ENCODE data around the gene CREBBP.

GRCh38 chr16:3785413-3785812 lies 95.1 kb downstream of the CREBBP start:
- TF ChIP-seq CTCF (IDR thresholded peaks at IDR 0.05; ENCODE audit: insufficient read depth, low read depth, low read length) (no peak), EZH2 (IDR thresholded peaks at IDR 0.05; ENCODE audit: insufficient read depth, low read length) (no peak)

Data from astrocyte (in vitro differentiated cells and primary cell).